K562 (cell line): ENCODE results near the gene NPFF.

Experiments used
- ZNF589 ChIP-seq: fragments of 200-800 bp; sonication (Bioruptor generic); IDR thresholded peaks from 2 replicates; pipeline ENCODE4 v1.6.1; 2016; ENCODE audit warnings: low read depth, missing genetic modification characterization, missing compliant biosample characterization
- TF ChIP-seq, protein P1 (sequence below), 3 experiments: IDR thresholded peaks in 2 of 3; conservative IDR thresholded peaks in 1 of 3; 2 replicates each; pipeline ENCODE4 v1.5.1; 2011 to 2012; ENCODE audit warnings: low read length in 3 of 3, mild to moderate bottlenecking in 3 of 3, control low read depth in 2 of 3, improper control_type of control experiment in 1 of 3, inconsistent platforms in 1 of 3, low read depth in 1 of 3, mixed read lengths in 1 of 3, moderate library complexity in 1 of 3; ENCODE audit not compliant: insufficient read depth in 2 of 3

DNA sequence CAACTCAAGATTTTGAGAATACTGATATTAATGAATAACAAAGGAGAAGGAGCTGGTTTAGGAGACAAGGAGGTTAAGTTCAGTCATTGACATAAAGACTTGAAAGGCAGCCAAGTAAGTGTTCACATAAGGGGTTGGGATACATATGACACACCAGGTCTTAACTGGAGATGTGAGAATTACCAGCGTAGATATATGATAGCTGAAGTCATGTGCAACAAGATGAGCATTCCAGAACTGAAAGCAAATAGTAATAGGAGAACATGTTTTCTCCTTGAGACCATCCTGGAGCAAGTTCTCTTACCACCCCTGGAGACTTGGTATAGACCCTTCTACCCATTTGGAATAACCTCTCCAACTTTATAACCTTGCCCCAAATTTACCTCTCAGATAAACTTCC, 43.3 kb upstream of the NPFF start:
- TF ChIP-seq ZNF589, result no peak
- TF ChIP-seq, protein P1, sequence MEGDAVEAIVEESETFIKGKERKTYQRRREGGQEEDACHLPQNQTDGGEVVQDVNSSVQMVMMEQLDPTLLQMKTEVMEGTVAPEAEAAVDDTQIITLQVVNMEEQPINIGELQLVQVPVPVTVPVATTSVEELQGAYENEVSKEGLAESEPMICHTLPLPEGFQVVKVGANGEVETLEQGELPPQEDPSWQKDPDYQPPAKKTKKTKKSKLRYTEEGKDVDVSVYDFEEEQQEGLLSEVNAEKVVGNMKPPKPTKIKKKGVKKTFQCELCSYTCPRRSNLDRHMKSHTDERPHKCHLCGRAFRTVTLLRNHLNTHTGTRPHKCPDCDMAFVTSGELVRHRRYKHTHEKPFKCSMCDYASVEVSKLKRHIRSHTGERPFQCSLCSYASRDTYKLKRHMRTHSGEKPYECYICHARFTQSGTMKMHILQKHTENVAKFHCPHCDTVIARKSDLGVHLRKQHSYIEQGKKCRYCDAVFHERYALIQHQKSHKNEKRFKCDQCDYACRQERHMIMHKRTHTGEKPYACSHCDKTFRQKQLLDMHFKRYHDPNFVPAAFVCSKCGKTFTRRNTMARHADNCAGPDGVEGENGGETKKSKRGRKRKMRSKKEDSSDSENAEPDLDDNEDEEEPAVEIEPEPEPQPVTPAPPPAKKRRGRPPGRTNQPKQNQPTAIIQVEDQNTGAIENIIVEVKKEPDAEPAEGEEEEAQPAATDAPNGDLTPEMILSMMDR (IDR thresholded peaks at IDR 0.05 in 2 of 3, conservative IDR thresholded peaks at IDR 0.05 in 1 of 3; ENCODE audit: insufficient read depth in 2 of 3, low read depth in 1 of 3, low read length in 3 of 3), result no peak
